Activated naive CD4-positive, alpha-beta T cell treated with anti-CD3 and anti-CD28 coated beads, Interleukin-2, amount 50 U/mL, for 72 hours (primary cell): ENCODE measurements around the gene CACNB3. TPM values are rescaled to one million over a fixed set of nuclear protein-coding genes. Genes with fewer than 3 reads are reported as not detected.
A peak's percentile ranks its signal among the peaks of the same experiment; 100 is the strongest.

Experiments used
- ATAC-seq, 2 donors: fragments of 150-1000 bp; cut with Tn5 transposase; 2 replicates each; pipeline ENCODE4 v1.10.0; 2021; ENCODE audit warnings: mild to moderate bottlenecking in 2 of 2, moderate library complexity in 2 of 2
- DNase-seq, 2 donors: peaks; one replicate each; pipeline ENCODE4 v3.0.0; 2021 to 2022; ENCODE audit warnings: low spot score in 2 of 2
- H3K27ac Mint-ChIP-seq, 2 donors: one replicate each; pipeline ENCODE4 v1.8.0; 2022; ENCODE audit warnings: mild to moderate bottlenecking in 2 of 2, mixed read lengths in 2 of 2
- H3K36me3 Mint-ChIP-seq, 2 donors: one replicate each; pipeline ENCODE4 v1.8.0; 2022; ENCODE audit warnings: mixed read lengths in 2 of 2
- H3K9me3 Mint-ChIP-seq, 2 donors: one replicate each; pipeline ENCODE4 v1.8.0; 2022; ENCODE audit warnings: mixed read lengths in 2 of 2
- total RNA-seq, 2 donors: library from RNA; stranded (reverse); gene quantifications; one replicate each; pipeline ENCODE4 v1.2.3, GENCODE V29; 2022

Gene CACNB3
- total RNA-seq, 2 donors from 2014 or later: 11.0 to 15.3 TPM

GRCh38 chr12:48786591-48787544 lies 31.4 kb upstream of the CACNB3 start:
- Mint-ChIP-seq H3K9me3 (no peaks in the 10 kb centered on the region), H3K36me3 (no peaks in the 10 kb centered on the region), H3K27ac (no peak overlapping the region)
- no peak for ATAC-seq
- no peak for DNase-seq

DNA sequence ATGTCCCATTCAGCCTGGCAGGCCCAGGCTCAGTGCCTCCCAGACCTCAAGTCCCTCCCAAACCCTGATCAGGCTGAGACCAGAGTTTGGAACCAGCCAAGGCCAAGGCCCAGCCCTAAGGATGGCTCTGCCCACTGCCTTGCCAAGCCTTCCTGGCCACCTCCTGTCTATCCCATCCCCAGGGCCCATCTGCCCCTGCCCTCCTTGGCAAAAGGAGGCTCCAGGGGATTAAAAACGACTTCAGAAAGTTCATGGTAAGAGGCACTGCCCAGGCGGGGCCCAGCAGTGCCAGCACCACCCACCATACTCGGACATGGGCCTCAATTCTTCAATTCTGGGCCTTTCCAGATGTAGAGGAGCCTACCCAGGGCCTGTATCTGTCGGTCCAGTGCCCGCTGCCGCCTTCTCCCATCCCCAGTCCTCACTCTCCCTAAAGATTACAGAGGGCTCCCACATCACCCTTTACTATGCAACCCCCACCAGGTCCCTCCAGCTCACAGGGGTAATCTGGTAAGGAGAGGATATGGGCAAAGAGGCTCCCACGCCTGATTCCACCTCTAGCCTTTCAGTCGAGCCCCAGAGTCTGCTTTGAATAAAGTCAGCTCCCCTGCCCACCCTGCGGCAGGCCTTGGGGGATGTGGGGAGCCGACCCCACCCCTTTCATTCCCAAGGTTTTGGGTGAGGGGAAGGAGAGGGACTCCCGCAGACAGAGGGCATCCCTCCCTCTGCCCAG lies 30.3 kb upstream of the CACNB3 start:
- no peak overlapping the region for H3K27ac Mint-ChIP-seq
- no peak for ATAC-seq
- no peaks in the 10 kb centered on the region for H3K36me3 Mint-ChIP-seq
- no peaks in the 10 kb centered on the region for H3K9me3 Mint-ChIP-seq
- DNase-seq: no peak

GRCh38 chr12:48788524-48788853 lies 29.8 kb upstream of the CACNB3 start:
- Mint-ChIP-seq H3K27ac (no peak overlapping the region), H3K36me3 (no peaks in the 10 kb centered on the region), H3K9me3 (no peaks in the 10 kb centered on the region)
- ATAC-seq (peak in 1 of 2 donors; percentile 20), DNase-seq (no peak)

DNA sequence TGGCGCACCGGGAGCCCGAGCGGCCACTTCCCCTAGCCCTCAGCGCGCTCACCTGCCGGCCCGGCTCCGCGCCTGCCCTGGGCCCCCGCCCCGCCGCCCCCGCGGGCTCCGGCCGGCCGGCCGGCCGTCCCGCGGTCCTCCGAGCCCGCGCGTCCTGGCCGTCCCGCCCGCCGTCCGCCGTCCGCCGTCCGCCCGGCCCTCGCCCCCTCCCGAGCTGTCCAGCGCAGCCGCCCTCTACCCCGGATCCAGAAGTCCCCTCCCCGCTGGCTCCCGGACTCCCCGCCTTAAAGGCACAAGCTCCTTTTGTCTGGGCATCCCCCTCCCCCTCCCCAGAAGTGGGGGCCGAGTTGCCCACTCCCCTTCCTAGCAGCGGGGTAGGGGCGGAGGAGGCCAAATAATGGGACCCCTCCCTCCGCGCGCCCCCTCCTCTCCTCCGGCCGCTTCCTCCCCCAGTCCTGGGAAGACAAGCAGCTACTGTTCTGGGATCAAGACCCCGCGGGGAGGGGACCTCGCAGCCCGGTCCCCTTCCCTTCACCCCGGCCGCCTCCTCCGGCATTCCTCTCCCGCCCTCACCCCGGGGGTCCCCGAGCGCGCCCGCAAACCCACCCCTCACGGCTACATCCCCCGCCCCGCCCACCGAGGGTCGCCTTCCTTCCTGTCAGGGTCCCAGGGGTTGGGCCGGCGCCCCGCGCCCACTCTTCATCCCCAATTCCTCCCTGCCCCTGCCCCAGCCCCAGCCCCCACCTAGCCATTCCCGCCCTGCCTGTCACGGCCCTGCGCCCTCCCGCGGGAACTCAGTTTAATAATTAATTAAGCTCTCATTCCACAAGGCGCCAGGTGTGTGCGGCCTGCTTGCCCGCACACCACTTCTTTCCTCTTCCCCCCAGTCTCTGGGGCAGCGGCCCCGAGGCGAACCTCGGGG lies 29.2 kb upstream of the CACNB3 start, which contains the start of gene ADCY6:
Gene ADCY6, minus strand, starts transcription at position 236 of the 922 bp plus-strand sequence. CDS start 5,655 bp downstream, outside the sequence.
- H3K27ac Mint-ChIP-seq: no peak within 1 kb of the TSS
- DNase-seq: no peak
- peak; percentile 36 to 38 for ATAC-seq
- no peaks in the 10 kb centered on the region for H3K9me3 Mint-ChIP-seq
- no peaks in the 10 kb centered on the region for H3K36me3 Mint-ChIP-seq

- Mint-ChIP-seq H3K36me3 (no peaks in the 10 kb centered on the region), H3K27ac (no peak overlapping the region), H3K9me3 (no peaks in the 10 kb centered on the region)
- no peak for DNase-seq
- no peak for ATAC-seq
Observed at GRCh38 chr12:48789858-48790326, 28.4 kb upstream of the CACNB3 start.

DNA sequence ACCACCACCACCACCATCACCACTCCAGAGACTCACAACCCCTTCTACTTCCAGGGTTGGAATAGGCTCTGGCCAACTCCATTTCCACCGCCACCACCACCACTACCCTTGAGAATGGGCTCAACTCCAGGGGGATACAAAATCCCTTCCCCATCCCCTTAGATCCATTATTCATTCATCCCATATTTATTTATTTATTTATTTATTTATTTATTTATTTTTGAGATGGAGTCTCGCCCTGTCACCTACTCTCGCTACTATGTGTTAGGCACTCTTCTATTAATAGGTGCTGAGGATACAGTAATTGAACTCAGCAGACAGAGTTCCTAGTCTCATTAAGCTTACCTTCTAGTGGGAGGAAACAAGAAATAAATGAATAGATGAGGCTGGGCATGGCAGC lies 24.6 kb upstream of the CACNB3 start:
- DNase-seq (no peak), ATAC-seq (no peak)
- Mint-ChIP-seq H3K9me3 (no peaks in the 10 kb centered on the region), H3K36me3 (no peaks in the 10 kb centered on the region), H3K27ac (no peak overlapping the region)

DNA sequence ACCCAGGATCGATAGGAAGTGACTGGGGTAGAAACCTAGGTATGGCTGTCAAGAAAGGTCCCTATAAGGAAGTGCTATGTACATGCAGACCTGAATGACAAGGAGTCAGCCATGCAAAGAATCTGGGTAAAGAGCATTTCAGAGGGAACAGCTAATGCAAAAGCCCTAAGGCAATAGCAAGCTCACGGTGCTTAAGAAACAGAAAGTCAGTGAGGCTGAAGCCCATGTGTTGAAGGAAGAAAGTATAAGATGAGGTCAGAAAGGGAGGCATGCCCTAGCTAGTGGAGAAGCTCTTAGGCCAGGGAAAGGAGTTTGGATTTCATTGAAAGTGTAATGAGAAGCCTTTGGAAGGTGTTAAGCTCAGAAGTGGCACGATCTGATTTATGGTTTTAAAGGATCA lies 23.4 kb upstream of the CACNB3 start:
- ATAC-seq (no peak), DNase-seq (no peak)
- no peaks in the 10 kb centered on the region for H3K36me3 Mint-ChIP-seq
- H3K9me3 Mint-ChIP-seq: no peaks in the 10 kb centered on the region
- H3K27ac Mint-ChIP-seq: no peak overlapping the region

DNA sequence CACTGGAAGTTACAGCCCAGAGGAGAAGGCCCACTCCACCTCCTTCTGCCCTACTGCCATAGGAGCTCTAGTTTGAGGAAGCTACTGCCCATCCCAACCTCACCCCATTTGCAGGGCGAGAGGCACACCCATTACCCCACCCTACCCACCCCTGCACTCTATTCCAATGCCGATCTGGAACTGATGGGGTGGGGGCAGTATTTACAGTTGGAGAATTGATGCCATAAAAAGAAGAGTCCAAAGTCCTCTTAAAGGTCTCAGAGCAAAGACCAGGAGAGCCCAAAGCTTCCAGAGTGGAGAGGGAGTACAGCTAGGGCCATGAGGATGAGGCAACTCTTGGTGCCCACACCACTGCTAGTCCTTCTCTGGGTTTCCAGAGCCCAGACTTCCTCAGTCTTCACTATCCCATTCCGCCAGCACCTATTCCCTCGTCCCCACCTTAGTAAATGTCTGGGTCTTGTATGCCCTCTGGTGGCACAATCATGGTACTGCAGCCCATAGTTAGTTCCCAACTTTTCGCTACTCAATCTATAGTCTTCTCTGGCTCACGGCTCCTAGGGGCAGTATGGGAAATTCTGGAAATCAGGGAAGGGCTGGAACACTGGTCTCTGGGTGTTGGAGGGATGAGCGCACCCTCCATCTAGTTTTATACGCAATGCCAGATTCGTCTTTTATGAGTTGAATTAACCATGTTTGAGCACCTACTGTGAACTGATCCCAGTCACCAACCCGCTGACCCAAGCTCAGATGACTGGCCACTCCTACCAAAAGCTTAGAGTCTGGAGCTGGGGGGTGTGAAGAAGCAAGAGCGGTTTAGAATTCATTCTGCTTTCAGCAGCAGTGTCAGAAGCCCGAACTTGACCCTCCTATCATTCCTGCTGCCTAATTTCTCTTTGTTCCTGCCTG lies 22.5 kb upstream of the CACNB3 start:
- peak in 1 of 2 donors; percentile 44 for DNase-seq
- Mint-ChIP-seq H3K9me3 (no peaks in the 10 kb centered on the region), H3K36me3 (no peaks in the 10 kb centered on the region), H3K27ac (no peak overlapping the region)
- ATAC-seq: peak; percentile 68 to 75

- peak; percentile 83 to 88 for ATAC-seq
- no peaks in the 10 kb centered on the region for H3K9me3 Mint-ChIP-seq
- no peak for DNase-seq
- H3K36me3 Mint-ChIP-seq: no peaks in the 10 kb centered on the region
- no peak overlapping the region for H3K27ac Mint-ChIP-seq
Observed at GRCh38 chr12:48796976-48797375, 21.3 kb upstream of the CACNB3 start.

DNA sequence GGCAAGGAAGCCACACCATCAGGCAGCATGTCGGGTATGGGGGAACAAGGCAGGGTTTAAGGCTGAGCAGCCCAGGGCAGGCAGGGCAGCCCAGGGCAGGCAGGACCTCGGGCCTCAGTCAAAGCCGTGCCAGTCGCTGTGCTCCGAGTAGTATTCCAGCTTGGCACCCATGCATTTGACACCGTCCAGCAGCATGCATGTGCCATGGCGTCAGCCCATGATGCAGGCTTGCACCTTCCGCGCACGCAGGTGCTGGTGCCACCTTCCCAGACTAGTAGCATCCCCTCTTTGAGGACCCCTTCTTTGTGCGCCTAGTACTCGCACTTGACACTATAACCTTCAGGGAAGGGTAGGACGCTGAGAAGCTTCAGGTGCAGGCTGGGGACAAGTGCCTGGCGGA lies 17.8 kb upstream of the CACNB3 start:
- DNase-seq (no peak), ATAC-seq (no peak)
- H3K36me3 Mint-ChIP-seq: no peaks in the 10 kb centered on the region
- H3K9me3 Mint-ChIP-seq: no peaks in the 10 kb centered on the region
- no peak overlapping the region for H3K27ac Mint-ChIP-seq

DNA sequence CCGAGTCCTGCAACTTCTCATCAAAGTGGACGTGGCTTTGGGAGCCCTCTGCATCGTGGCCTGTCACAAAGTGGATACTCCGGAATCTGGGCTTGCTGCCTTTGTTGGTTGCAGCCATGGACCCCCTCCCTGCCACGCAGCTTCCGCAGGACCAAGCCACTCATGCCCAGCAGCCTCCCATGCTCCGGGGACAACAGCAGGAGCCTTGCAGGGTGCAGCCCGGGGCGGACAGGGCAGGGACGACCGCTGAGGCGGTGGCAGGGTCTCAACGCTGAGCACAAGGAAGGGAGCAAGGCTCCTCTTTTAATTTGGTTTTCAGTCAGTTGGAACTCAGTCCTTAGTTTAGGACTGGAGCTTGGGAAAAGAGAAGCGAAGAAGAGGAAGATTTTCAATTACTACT lies 17.3 kb upstream of the CACNB3 start:
- DNase-seq (no peak), ATAC-seq (no peak)
- no peak overlapping the region for H3K27ac Mint-ChIP-seq
- no peaks in the 10 kb centered on the region for H3K36me3 Mint-ChIP-seq
- no peaks in the 10 kb centered on the region for H3K9me3 Mint-ChIP-seq

DNA sequence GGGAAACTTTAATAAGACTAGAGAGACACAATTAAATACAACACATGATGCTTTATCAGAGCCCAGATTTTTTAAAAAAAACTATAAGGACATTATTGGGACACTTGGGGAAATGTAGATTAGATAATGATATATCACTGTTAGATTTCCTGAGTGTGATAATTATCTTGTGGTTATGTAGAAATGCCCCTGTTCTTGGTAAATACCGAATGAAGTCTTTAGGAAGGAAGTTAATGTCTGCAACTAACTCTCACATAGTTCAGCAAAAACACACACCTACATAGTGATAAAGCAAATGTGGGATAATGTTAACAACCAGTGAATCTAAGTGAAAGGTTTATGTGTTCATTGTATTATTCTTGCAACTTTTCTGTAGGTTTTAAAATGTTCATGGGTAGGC lies 14.6 kb upstream of the CACNB3 start:
- Mint-ChIP-seq H3K9me3 (no peaks in the 10 kb centered on the region), H3K27ac (no peak overlapping the region), H3K36me3 (no peaks in the 10 kb centered on the region)
- ATAC-seq (no peak), DNase-seq (no peak)

- no peak overlapping the region for H3K27ac Mint-ChIP-seq
- no peaks in the 10 kb centered on the region for H3K36me3 Mint-ChIP-seq
- no peak for ATAC-seq
Observed at GRCh38 chr12:48807981-48808380, 10.3 kb upstream of the CACNB3 start.

DNA sequence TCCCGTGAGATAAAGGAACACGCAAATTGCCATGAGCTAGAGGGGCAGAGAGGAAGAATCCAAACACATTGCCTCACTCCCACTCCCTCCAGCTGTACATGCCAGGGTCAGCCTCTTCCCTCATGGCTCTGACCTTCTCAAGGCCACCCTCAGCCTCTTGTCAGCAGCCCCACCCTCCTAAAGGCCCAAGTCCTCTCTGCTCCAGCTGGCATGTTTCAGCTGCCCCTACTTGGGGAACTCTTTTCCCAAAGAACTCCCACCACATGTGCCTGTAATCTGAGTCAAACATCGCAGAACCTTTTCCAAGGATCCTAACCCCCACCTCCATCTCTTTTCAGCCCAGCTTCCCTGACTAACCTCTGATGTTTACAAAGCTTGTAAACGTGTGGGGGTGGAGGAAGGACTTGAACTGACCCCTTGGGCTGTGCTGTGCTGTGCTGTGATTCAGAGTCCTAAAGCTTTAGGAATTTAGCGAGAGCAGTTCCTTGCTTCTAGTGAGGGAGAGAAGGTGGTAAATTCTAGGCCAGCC lies 7.3 kb upstream of the CACNB3 start:
- H3K27ac Mint-ChIP-seq: no peak overlapping the region
- ATAC-seq (no peak), DNase-seq (no peak)
- H3K9me3 Mint-ChIP-seq: no peaks in the 10 kb centered on the region
- H3K36me3 Mint-ChIP-seq: no peaks in the 10 kb centered on the region

More at GRCh38 chr12:48807981-48808380, 10.3 kb upstream of the CACNB3 start:
- DNase-seq: no peak
- H3K9me3 Mint-ChIP-seq: no peaks in the 10 kb centered on the region

DNA sequence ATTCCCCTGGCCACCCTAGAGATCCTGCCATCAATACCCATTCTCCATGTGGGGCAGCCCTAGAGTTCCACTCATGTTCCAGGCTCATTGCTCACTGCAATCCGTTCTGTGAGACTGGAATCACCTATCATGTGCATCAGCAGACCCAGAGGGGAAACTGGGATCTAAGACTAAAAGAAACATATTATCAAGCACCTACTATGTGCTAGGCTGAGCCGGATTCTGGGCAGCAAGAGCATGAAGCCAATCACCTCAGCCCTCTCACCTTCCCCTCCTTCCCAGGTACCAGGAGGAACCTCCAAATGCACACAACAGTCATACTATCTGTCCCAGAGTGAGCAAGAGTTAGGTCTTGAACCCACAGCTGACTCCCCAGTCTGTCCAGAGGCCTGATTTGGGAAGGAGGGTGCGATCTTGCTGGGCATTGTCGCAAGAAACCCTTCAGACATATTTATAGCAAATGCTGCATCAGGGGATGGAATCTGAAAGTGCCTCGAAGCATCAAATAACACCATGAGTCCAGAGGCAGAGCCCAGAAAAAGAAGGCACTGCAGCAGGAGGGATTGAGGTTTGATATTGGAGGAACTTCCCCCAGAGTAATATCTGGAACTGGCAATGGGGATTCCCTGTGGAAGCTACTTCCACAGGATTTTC lies 6.7 kb upstream of the CACNB3 start:
- no peaks in the 10 kb centered on the region for H3K9me3 Mint-ChIP-seq
- no peak overlapping the region for H3K27ac Mint-ChIP-seq

More for the DNA sequence above, 6.7 kb upstream of the CACNB3 start:
- no peaks in the 10 kb centered on the region for H3K36me3 Mint-ChIP-seq
- no peak for ATAC-seq
- DNase-seq: no peak
